Epithelial cell of proximal tubule (primary cell): ENCODE results near the gene CCHCR1. TPM values are rescaled to one million over a fixed set of nuclear protein-coding genes. Genes with fewer than 3 reads are reported as not detected.

Experiments used
- DNase-seq: peaks from one replicate; pipeline ENCODE4 v3.0.0-alpha.2; 2011; ENCODE audit warnings: low read depth
- H3K4me3 ChIP-seq: 2 replicates; pipeline ENCODE4 v1.5.1; 2011; ENCODE audit warnings: low read depth, mild to moderate bottlenecking, low read length
- CTCF ChIP-seq: conservative IDR thresholded peaks from 2 replicates; pipeline ENCODE4 v1.5.1; 2012; ENCODE audit warnings: low read depth, mild to moderate bottlenecking, low read length
- total RNA-seq: library from RNA; depleted of rRNA; stranded (reverse); fragments of >200 nt; gene quantifications from 2 replicates; pipeline ENCODE4 v1.2.3, GENCODE V29; 2015

CCHCR1 gene
- total RNA-seq, 1 donor from 2014 or later, result 23.2 TPM

- DNase-seq, result no peak
- no peak for TF ChIP-seq CTCF
- H3K4me3 ChIP-seq, result no peak overlapping the region
Observed at GRCh38 chr6:31163922-31164321, 6.3 kb upstream of the CCHCR1 start.

GRCh38 chr6:31162463-31163165 is 5.0 kb upstream of the CCHCR1 start:
- no peak overlapping the region for H3K4me3 ChIP-seq
- DNase-seq, result no peak
- TF ChIP-seq CTCF, result no peak

GRCh38 chr6:31161216-31162126 is 3.9 kb upstream of the CCHCR1 start:
- TF ChIP-seq CTCF, result no peak
- no peak for DNase-seq
- H3K4me3 ChIP-seq, result no peak overlapping the region

GRCh38 chr6:31158863-31159855 is 1.6 kb upstream of the CCHCR1 start:
- peak overlapping the region; percentile 82 for H3K4me3 ChIP-seq
- DNase-seq, result no peak
- no peak for TF ChIP-seq CTCF

GRCh38 chr6:31158140-31158862 is 699 bp upstream of the CCHCR1 start, which contains the start of gene TCF19:
TSS of gene TCF19 (plus strand) at chr6:31158589. CDS start at chr6:31159470, 881 bp downstream.
- no peak for TF ChIP-seq CTCF
- peak; percentile 82 for DNase-seq
- peak within 1 kb of the TSS; percentile 82 for H3K4me3 ChIP-seq

GRCh38 chr6:31156641-31157040 is 961 bp downstream of the CCHCR1 start:
- TF ChIP-seq CTCF, result no peak
- no peak for DNase-seq
- H3K4me3 ChIP-seq, result no peak overlapping the region
